HCT116 (cell line): ENCODE measurements around the gene GPR180.

Experiments
- CEBPB ChIP-seq: IDR thresholded peaks from 2 replicates; pipeline ENCODE4 v1.6.1; 2012; ENCODE audit warnings: low read depth
- ELF1 ChIP-seq: IDR thresholded peaks from 2 replicates; pipeline ENCODE4 v1.6.1; 2012; ENCODE audit warnings: low read depth, borderline replicate concordance
- EZH2 ChIP-seq: fragments of 200-600 bp; sonication (generic); IDR thresholded peaks from 2 replicates; pipeline ENCODE4 v1.6.1; 2017; ENCODE audit warnings: antibody characterized with exemption, mixed run types
- FOSL1 ChIP-seq: IDR thresholded peaks from 2 replicates; pipeline ENCODE4 v1.6.1; 2012; ENCODE audit warnings: low read depth
- JUND ChIP-seq: IDR thresholded peaks from 2 replicates; pipeline ENCODE4 v1.6.1; 2012
- POLR2A ChIP-seq: IDR thresholded peaks from 2 replicates; pipeline ENCODE4 v1.7.0; 2011; ENCODE audit warnings: borderline replicate concordance; ENCODE audit not compliant: insufficient read depth, insufficient read length; ENCODE audit errors: extremely low read depth
- POLR2AphosphoS5 ChIP-seq: IDR thresholded peaks from 2 replicates; pipeline ENCODE4 v1.6.1; 2011; ENCODE audit warnings: mild to moderate bottlenecking, low read depth, low read length, moderate library complexity
- TCF7L2 ChIP-seq: IDR thresholded peaks from 2 replicates; pipeline ENCODE4 v1.7.0; 2011; ENCODE audit warnings: borderline replicate concordance, inconsistent platforms; ENCODE audit not compliant: insufficient read depth, insufficient read length; ENCODE audit errors: extremely low read depth
- YY1 ChIP-seq: IDR thresholded peaks from 2 replicates; pipeline ENCODE4 v1.6.1; 2011; ENCODE audit warnings: low read length, low read depth, moderate library complexity, mild to moderate bottlenecking; ENCODE audit not compliant: insufficient replicate concordance; ENCODE audit errors: extremely low read depth
- ZNF274 ChIP-seq: fragments of 200-500 bp; sonication (Bioruptor generic); IDR thresholded peaks from 2 replicates; pipeline ENCODE4 v1.6.1; 2014; ENCODE audit warnings: mild to moderate bottlenecking, low read depth, low read length, inconsistent platforms
- TF ChIP-seq, protein P1 (sequence below), 3 experiments: fragments of 200-600 bp in 1 of 3; sonication (generic) in 1 of 3; IDR thresholded peaks in 2 of 3; conservative IDR thresholded peaks in 1 of 3; 2 replicates each; pipeline ENCODE4 v1.5.1; 2012 to 2017; ENCODE audit warnings: low read depth in 2 of 3, low read length in 2 of 3, antibody characterized with exemption in 1 of 3, borderline replicate concordance in 1 of 3, control low read depth in 1 of 3, mild to moderate bottlenecking in 1 of 3, mixed read lengths in 1 of 3, mixed run types in 1 of 3, moderate library complexity in 1 of 3; ENCODE audit not compliant: insufficient read depth in 1 of 3
- TF ChIP-seq, protein P2 (sequence below): IDR thresholded peaks from 2 replicates; pipeline ENCODE4 v1.6.1; 2012
- TF ChIP-seq, protein P3 (sequence below): IDR thresholded peaks from 2 replicates; pipeline ENCODE4 v1.6.1; 2012; ENCODE audit warnings: low read depth

DNA sequence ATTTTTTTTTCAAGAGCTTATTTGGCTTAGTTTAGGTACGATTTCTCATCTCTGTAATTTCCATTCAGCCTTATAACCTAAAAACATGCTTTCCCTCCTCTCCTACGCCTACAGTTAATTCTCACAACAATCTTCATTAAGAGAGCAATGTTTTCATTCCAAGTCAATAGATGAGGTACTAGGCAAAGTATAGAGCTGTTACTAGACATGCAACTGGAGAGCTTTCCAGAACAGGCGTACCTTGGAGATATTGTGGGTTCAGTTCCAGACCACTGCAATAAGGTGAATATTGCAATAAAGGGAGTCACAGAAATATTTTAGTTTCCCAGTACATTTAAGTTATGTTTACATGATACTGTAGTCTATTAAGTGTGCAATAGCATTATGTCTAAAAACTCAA lies 40.5 kb upstream of the GPR180 start:
- TF ChIP-seq, protein P1, sequence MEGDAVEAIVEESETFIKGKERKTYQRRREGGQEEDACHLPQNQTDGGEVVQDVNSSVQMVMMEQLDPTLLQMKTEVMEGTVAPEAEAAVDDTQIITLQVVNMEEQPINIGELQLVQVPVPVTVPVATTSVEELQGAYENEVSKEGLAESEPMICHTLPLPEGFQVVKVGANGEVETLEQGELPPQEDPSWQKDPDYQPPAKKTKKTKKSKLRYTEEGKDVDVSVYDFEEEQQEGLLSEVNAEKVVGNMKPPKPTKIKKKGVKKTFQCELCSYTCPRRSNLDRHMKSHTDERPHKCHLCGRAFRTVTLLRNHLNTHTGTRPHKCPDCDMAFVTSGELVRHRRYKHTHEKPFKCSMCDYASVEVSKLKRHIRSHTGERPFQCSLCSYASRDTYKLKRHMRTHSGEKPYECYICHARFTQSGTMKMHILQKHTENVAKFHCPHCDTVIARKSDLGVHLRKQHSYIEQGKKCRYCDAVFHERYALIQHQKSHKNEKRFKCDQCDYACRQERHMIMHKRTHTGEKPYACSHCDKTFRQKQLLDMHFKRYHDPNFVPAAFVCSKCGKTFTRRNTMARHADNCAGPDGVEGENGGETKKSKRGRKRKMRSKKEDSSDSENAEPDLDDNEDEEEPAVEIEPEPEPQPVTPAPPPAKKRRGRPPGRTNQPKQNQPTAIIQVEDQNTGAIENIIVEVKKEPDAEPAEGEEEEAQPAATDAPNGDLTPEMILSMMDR (IDR thresholded peaks at IDR 0.05 in 2 of 3, conservative IDR thresholded peaks at IDR 0.05 in 1 of 3; ENCODE audit: borderline replicate concordance in 1 of 3, insufficient read depth in 1 of 3, low read depth in 2 of 3, low read length in 2 of 3), result no peak
- TF ChIP-seq POLR2A (no peak), CEBPB (no peak), FOSL1 (no peak), ELF1 (no peak), EZH2 (no peak), TCF7L2 (no peak), YY1 (no peak), JUND (no peak), ZNF274 (no peak), POLR2AphosphoS5 (no peak)
- TF ChIP-seq, protein P2, sequence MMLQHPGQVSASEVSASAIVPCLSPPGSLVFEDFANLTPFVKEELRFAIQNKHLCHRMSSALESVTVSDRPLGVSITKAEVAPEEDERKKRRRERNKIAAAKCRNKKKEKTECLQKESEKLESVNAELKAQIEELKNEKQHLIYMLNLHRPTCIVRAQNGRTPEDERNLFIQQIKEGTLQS, result no peak
- TF ChIP-seq, protein P3, sequence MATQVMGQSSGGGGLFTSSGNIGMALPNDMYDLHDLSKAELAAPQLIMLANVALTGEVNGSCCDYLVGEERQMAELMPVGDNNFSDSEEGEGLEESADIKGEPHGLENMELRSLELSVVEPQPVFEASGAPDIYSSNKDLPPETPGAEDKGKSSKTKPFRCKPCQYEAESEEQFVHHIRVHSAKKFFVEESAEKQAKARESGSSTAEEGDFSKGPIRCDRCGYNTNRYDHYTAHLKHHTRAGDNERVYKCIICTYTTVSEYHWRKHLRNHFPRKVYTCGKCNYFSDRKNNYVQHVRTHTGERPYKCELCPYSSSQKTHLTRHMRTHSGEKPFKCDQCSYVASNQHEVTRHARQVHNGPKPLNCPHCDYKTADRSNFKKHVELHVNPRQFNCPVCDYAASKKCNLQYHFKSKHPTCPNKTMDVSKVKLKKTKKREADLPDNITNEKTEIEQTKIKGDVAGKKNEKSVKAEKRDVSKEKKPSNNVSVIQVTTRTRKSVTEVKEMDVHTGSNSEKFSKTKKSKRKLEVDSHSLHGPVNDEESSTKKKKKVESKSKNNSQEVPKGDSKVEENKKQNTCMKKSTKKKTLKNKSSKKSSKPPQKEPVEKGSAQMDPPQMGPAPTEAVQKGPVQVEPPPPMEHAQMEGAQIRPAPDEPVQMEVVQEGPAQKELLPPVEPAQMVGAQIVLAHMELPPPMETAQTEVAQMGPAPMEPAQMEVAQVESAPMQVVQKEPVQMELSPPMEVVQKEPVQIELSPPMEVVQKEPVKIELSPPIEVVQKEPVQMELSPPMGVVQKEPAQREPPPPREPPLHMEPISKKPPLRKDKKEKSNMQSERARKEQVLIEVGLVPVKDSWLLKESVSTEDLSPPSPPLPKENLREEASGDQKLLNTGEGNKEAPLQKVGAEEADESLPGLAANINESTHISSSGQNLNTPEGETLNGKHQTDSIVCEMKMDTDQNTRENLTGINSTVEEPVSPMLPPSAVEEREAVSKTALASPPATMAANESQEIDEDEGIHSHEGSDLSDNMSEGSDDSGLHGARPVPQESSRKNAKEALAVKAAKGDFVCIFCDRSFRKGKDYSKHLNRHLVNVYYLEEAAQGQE, result no peak
